Parathyroid adenoma (tissue), 2 donors: Measurements from ENCODE around the gene MAJIN.

Experiments used
- H2AFZ ChIP-seq: fragments of 300-600 bp; sonication (generic); one replicate; pipeline ENCODE4 v1.7.0; 2017; ENCODE audit warnings: antibody characterized with exemption, mild to moderate bottlenecking
- H3K27ac ChIP-seq: fragments of 300-600 bp; sonication (generic); one replicate; pipeline ENCODE4 v1.7.0; 2017
- H3K27me3 ChIP-seq: fragments of 300-600 bp; sonication (generic); one replicate; pipeline ENCODE4 v1.7.0; 2017; ENCODE audit warnings: low read length; ENCODE audit not compliant: control insufficient read depth, insufficient read depth
- H3K36me3 ChIP-seq: fragments of 300-600 bp; sonication (generic); one replicate; pipeline ENCODE4 v1.7.0; 2017; ENCODE audit warnings: low read length; ENCODE audit not compliant: control insufficient read depth, insufficient read depth
- H3K4me1 ChIP-seq: fragments of 300-600 bp; sonication (generic); one replicate; pipeline ENCODE4 v1.7.0; 2017; ENCODE audit warnings: control low read depth
- H3K4me2 ChIP-seq: fragments of 300-600 bp; sonication (generic); one replicate; pipeline ENCODE4 v1.7.0; 2017; ENCODE audit warnings: low read length
- H3K4me3 ChIP-seq: fragments of 300-600 bp; sonication (generic); one replicate; pipeline ENCODE4 v1.7.0; 2017; ENCODE audit warnings: low read depth, low read length
- H3K79me2 ChIP-seq: fragments of 300-600 bp; sonication (generic); one replicate; pipeline ENCODE4 v1.7.0; 2017; ENCODE audit warnings: control low read depth
- H3K9ac ChIP-seq: fragments of 300-600 bp; sonication (generic); one replicate; pipeline ENCODE4 v1.7.0; 2017; ENCODE audit warnings: mild to moderate bottlenecking
- H3K9me3 ChIP-seq: fragments of 300-600 bp; sonication (generic); one replicate; pipeline ENCODE4 v1.7.0; 2017; ENCODE audit warnings: low read length; ENCODE audit not compliant: control insufficient read depth
- CTCF ChIP-seq: fragments of 300-600 bp; sonication (generic); IDR thresholded peaks from one replicate; pipeline ENCODE4 v1.7.0; 2017; ENCODE audit warnings: antibody characterized with exemption, mild to moderate bottlenecking
- donor health status: primary hyperparathyroidism.

MAJIN gene

GRCh38 chr11:64996327-64996709 is 24.4 kb upstream of the MAJIN start:
- H2AFZ ChIP-seq, result peak overlapping the region; percentile 69
- H3K79me2 ChIP-seq, result no peaks in the 10 kb centered on the region
- H3K4me3 ChIP-seq, result peak overlapping the region; percentile 18
- H3K4me1 ChIP-seq, result no peaks in the 10 kb centered on the region
- H3K9me3 ChIP-seq, result no peaks in the 10 kb centered on the region
- TF ChIP-seq CTCF, result no peak
- H3K9ac ChIP-seq, result no peak overlapping the region
- peak overlapping the region; percentile 52 for H3K4me2 ChIP-seq
- no peaks in the 10 kb centered on the region for H3K27me3 ChIP-seq
- H3K27ac ChIP-seq, result peak overlapping the region; percentile 47
- H3K36me3 ChIP-seq, result no peaks in the 10 kb centered on the region

GRCh38 chr11:64994318-64994717 is 22.4 kb upstream of the MAJIN start:
- TF ChIP-seq CTCF, result no peak
- H3K4me3 ChIP-seq, result no peak overlapping the region
- H3K27me3 ChIP-seq, result no peaks in the 10 kb centered on the region
- no peaks in the 10 kb centered on the region for H3K36me3 ChIP-seq
- no peaks in the 10 kb centered on the region for H3K4me1 ChIP-seq
- no peaks in the 10 kb centered on the region for H3K9me3 ChIP-seq
- no peak overlapping the region for H3K9ac ChIP-seq
- H3K27ac ChIP-seq, result no peak overlapping the region
- no peaks in the 10 kb centered on the region for H3K79me2 ChIP-seq
- H3K4me2 ChIP-seq, result no peak overlapping the region
- no peak overlapping the region for H2AFZ ChIP-seq

GRCh38 chr11:64990222-64990923 is 18.5 kb upstream of the MAJIN start:
- Histone ChIP-seq H3K4me3 (no peak overlapping the region), H3K9me3 (no peaks in the 10 kb centered on the region), H2AFZ (no peak overlapping the region), H3K27ac (peak overlapping the region; percentile 19), H3K9ac (no peak overlapping the region), H3K79me2 (no peaks in the 10 kb centered on the region), H3K4me1 (no peaks in the 10 kb centered on the region), H3K27me3 (no peaks in the 10 kb centered on the region), H3K36me3 (no peaks in the 10 kb centered on the region), H3K4me2 (no peak overlapping the region)
- no peak for TF ChIP-seq CTCF

- Histone ChIP-seq H3K4me3 (no peak overlapping the region), H3K9me3 (no peaks in the 10 kb centered on the region), H3K79me2 (no peaks in the 10 kb centered on the region), H3K4me1 (no peaks in the 10 kb centered on the region), H2AFZ (no peak overlapping the region), H3K9ac (no peak overlapping the region), H3K4me2 (no peak overlapping the region), H3K27me3 (no peaks in the 10 kb centered on the region), H3K36me3 (no peaks in the 10 kb centered on the region), H3K27ac (peak overlapping the region; percentile 32)
- no peak for TF ChIP-seq CTCF
These were observed 17.5 kb upstream of the MAJIN start for GRCh38 chr11:64989416-64989815.
